ENCODE data around the gene MRPL20.
"Not testable (repeated sequence)": the region's sequence is repeated elsewhere in the genome, so short reads cannot be mapped to it uniquely, and the experiment has no call there.

MRPL20 gene

DNA sequence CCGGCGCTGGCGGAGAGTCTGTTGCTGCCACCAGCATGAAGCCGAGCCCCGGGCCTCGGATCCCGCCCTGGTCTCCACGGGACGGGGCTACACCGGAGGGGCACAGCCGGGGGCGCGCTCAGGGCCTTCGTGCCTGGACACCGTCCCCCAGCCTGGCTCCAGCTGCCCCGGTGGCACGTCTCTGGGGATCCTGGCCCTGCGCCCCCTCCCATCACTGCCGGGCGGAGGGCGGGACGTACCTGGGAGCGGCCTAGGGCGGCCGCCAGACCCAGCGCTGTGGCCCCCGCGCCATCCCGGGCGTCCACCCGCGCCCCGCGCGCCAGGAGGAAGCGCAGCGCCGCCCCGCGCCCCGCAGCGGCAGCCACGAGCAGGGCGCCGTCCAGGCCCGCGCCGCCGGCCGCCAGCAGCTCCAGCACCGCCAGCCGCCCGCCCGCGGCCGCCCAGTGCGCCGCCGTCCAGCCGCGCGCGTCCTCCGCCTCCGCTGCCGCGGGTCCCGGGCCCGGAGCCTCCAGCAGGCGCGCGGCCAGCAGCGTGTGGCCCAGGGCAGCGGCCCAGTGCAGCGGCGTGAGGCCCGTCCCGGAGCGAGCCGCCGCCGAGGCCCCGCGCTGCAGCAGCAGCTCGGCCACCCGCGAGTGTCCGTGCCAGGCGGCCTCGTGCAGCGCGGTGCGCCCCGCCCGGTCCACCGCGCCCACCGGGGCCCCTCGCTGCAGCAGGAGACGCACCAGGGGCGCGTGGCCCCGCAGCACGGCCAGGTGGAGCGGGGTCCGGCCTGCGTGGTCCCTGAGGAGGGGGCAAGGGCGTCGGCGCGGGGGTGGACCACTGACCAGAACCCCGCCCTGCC lies 12.9 kb upstream of the MRPL20 start:
- no peaks in the 10 kb centered on the region for H4K20me1 ChIP-seq (ENCODE audit: insufficient read depth, low read length)
- no peak overlapping the region for H3K9ac ChIP-seq (ENCODE audit: low read length)
- H2AFZ ChIP-seq (ENCODE audit: low read length), result no peak overlapping the region
- no peaks in the 10 kb centered on the region for H3F3A ChIP-seq (ENCODE audit: insufficient read depth, low read length)
- H3K4me3 ChIP-seq (ENCODE audit: low read depth, low read length, poor library complexity, severe bottlenecking), result no peak overlapping the region
- H3K4me1 ChIP-seq (ENCODE audit: insufficient read depth, low read length, severe bottlenecking), result peaks cover 5% of the 10 kb centered on the region
- H3K4me2 ChIP-seq (ENCODE audit: low read length), result no peak overlapping the region
- no peak overlapping the region for H3K27ac ChIP-seq (ENCODE audit: low read depth, low read length, poor library complexity, severe bottlenecking)
- no peaks in the 10 kb centered on the region for H3K36me3 ChIP-seq (ENCODE audit: insufficient read depth, low read length)
- 0 out of 2 replicates have a peak, but pooled peaks cover 10% of the 10 kb centered on the region for H3K27me3 ChIP-seq (ENCODE audit: insufficient read depth, low read length)
- H3K9me2 ChIP-seq (ENCODE audit: low read depth, low read length), result no peaks in the 10 kb centered on the region
- no peaks in the 10 kb centered on the region for H3K79me2 ChIP-seq (ENCODE audit: insufficient read depth, low read length)
- TF ChIP-seq EZH2 (IDR thresholded peaks at IDR 0.05; ENCODE audit: borderline replicate concordance, low read length), result no peak
- TF ChIP-seq, protein P1, sequence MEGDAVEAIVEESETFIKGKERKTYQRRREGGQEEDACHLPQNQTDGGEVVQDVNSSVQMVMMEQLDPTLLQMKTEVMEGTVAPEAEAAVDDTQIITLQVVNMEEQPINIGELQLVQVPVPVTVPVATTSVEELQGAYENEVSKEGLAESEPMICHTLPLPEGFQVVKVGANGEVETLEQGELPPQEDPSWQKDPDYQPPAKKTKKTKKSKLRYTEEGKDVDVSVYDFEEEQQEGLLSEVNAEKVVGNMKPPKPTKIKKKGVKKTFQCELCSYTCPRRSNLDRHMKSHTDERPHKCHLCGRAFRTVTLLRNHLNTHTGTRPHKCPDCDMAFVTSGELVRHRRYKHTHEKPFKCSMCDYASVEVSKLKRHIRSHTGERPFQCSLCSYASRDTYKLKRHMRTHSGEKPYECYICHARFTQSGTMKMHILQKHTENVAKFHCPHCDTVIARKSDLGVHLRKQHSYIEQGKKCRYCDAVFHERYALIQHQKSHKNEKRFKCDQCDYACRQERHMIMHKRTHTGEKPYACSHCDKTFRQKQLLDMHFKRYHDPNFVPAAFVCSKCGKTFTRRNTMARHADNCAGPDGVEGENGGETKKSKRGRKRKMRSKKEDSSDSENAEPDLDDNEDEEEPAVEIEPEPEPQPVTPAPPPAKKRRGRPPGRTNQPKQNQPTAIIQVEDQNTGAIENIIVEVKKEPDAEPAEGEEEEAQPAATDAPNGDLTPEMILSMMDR (IDR thresholded peaks at IDR 0.05; ENCODE audit: low read length), result no peak
- H3K9me3 ChIP-seq (ENCODE audit: low read length), result no peaks in the 10 kb centered on the region

GRCh38 chr1:1419363-1419812 lies 12.3 kb upstream of the MRPL20 start:
- Histone ChIP-seq H3K79me2 (ENCODE audit: insufficient read depth, low read length) (no peaks in the 10 kb centered on the region), H3K9ac (ENCODE audit: low read length) (no peak overlapping the region), H3K4me3 (ENCODE audit: low read depth, low read length, poor library complexity, severe bottlenecking) (no peak overlapping the region), H3K9me3 (ENCODE audit: low read length) (no peaks in the 10 kb centered on the region), H3K4me2 (ENCODE audit: low read length) (no peak overlapping the region), H2AFZ (ENCODE audit: low read length) (no peak overlapping the region), H3F3A (ENCODE audit: insufficient read depth, low read length) (no peaks in the 10 kb centered on the region), H4K20me1 (ENCODE audit: insufficient read depth, low read length) (no peaks in the 10 kb centered on the region), H3K9me2 (ENCODE audit: low read depth, low read length) (no peaks in the 10 kb centered on the region), H3K4me1 (ENCODE audit: insufficient read depth, low read length, severe bottlenecking) (peaks cover 5% of the 10 kb centered on the region), H3K27me3 (ENCODE audit: insufficient read depth, low read length) (0 out of 2 replicates have a peak, but pooled peaks cover 10% of the 10 kb centered on the region), H3K36me3 (ENCODE audit: insufficient read depth, low read length) (no peaks in the 10 kb centered on the region), H3K27ac (ENCODE audit: low read depth, low read length, poor library complexity, severe bottlenecking) (no peak overlapping the region)
- TF ChIP-seq, protein P1 (IDR thresholded peaks at IDR 0.05; ENCODE audit: low read length), result no peak

GRCh38 chr1:1418464-1419362 lies 11.6 kb upstream of the MRPL20 start:
- H3K9ac ChIP-seq (ENCODE audit: low read length), result no peak overlapping the region
- no peak overlapping the region for H3K27ac ChIP-seq (ENCODE audit: low read depth, low read length, poor library complexity, severe bottlenecking)
- H3K9me3 ChIP-seq (ENCODE audit: low read length), result no peaks in the 10 kb centered on the region
- H3K4me1 ChIP-seq (ENCODE audit: insufficient read depth, low read length, severe bottlenecking), result peaks cover 5% of the 10 kb centered on the region
- H4K20me1 ChIP-seq (ENCODE audit: insufficient read depth, low read length), result no peaks in the 10 kb centered on the region
- no peak overlapping the region for H3K4me3 ChIP-seq (ENCODE audit: low read depth, low read length, poor library complexity, severe bottlenecking)
- TF ChIP-seq, protein P1 (IDR thresholded peaks at IDR 0.05; ENCODE audit: low read length), result no peak
- TF ChIP-seq EZH2 (IDR thresholded peaks at IDR 0.05; ENCODE audit: borderline replicate concordance, low read length), result no peak
- H3K27me3 ChIP-seq (ENCODE audit: insufficient read depth, low read length), result 0 out of 2 replicates have a peak, but pooled peaks cover 10% of the 10 kb centered on the region
- no peaks in the 10 kb centered on the region for H3K9me2 ChIP-seq (ENCODE audit: low read depth, low read length)
- H3F3A ChIP-seq (ENCODE audit: insufficient read depth, low read length), result no peaks in the 10 kb centered on the region
- no peaks in the 10 kb centered on the region for H3K79me2 ChIP-seq (ENCODE audit: insufficient read depth, low read length)
- no peak overlapping the region for H3K4me2 ChIP-seq (ENCODE audit: low read length)
- no peaks in the 10 kb centered on the region for H3K36me3 ChIP-seq (ENCODE audit: insufficient read depth, low read length)
- no peak overlapping the region for H2AFZ ChIP-seq (ENCODE audit: low read length)

DNA sequence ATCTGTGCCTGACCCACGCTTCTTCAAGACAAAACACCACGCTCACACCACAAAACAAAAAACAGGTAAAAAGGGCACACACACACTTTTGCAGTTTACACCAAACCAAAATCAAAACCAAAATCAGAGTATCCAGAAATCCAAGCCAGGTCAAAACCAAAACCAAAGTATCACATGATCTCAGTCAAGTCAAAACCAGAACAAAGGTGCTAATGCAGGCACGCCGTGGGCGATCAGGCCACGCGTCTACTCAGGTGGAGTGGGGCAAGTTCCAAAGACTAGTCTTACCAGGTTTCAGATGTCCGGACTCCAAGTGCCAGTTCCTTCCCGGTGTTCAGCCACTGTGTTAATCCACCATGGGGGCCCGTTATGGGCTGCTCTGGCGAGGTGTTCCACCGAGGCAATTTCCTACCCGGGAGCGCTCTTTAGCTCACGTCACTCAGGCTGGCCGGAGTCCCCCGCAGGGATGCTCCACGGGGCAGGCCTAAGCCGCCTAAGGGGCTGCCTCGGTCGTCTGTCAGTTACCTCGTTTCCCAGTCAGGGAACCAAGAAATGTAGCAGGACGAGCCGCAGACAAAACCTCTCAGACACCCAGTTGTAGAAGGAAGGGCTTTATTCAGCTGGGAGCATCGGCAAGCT lies 10.9 kb upstream of the MRPL20 start:
- not testable (repeated sequence) for H3K4me2 ChIP-seq (ENCODE audit: low read length); H3F3A ChIP-seq (ENCODE audit: insufficient read depth, low read length); H2AFZ ChIP-seq (ENCODE audit: low read length); H4K20me1 ChIP-seq (ENCODE audit: insufficient read depth, low read length); H3K4me1 ChIP-seq (ENCODE audit: insufficient read depth, low read length, severe bottlenecking); H3K9me3 ChIP-seq (ENCODE audit: low read length); H3K79me2 ChIP-seq (ENCODE audit: insufficient read depth, low read length); H3K27ac ChIP-seq (ENCODE audit: low read depth, low read length, poor library complexity, severe bottlenecking); H3K4me3 ChIP-seq (ENCODE audit: low read depth, low read length, poor library complexity, severe bottlenecking); H3K9ac ChIP-seq (ENCODE audit: low read length); H3K36me3 ChIP-seq (ENCODE audit: insufficient read depth, low read length); H3K27me3 ChIP-seq (ENCODE audit: insufficient read depth, low read length); H3K9me2 ChIP-seq (ENCODE audit: low read depth, low read length)

Data from OCI-LY1 (cell line).